ENCODE results near the gene RHOT1.

DNA sequence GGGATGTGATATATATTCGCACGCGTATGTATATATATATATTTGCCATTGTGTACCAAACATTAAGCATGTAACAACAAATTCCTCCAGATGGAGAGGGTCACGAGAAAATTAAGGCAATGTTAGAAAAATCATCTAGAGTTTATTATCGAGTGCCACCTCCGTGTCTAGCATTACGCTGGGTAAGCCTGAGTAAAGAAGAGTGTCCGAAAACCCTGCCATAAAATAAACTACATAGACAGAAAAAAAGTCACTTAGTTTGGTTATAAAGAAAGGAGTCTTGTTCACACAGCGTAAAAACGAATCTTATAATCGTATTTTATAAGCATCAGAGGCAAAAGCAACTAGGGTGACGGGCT is 644 bp upstream of the RHOT1 start:
- no peak for TF ChIP-seq POLR2A (IDR thresholded peaks at IDR 0.05)
- TF ChIP-seq, protein P1, sequence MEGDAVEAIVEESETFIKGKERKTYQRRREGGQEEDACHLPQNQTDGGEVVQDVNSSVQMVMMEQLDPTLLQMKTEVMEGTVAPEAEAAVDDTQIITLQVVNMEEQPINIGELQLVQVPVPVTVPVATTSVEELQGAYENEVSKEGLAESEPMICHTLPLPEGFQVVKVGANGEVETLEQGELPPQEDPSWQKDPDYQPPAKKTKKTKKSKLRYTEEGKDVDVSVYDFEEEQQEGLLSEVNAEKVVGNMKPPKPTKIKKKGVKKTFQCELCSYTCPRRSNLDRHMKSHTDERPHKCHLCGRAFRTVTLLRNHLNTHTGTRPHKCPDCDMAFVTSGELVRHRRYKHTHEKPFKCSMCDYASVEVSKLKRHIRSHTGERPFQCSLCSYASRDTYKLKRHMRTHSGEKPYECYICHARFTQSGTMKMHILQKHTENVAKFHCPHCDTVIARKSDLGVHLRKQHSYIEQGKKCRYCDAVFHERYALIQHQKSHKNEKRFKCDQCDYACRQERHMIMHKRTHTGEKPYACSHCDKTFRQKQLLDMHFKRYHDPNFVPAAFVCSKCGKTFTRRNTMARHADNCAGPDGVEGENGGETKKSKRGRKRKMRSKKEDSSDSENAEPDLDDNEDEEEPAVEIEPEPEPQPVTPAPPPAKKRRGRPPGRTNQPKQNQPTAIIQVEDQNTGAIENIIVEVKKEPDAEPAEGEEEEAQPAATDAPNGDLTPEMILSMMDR (IDR thresholded peaks at IDR 0.05): no peak
- no peak for TF ChIP-seq EP300 (IDR thresholded peaks at IDR 0.05)

Measured in ovary (tissue), 3 donors.